Measurements from ENCODE around the gene PLEKHA4.

GRCh38 chr19:48900477-48901406 lies 32.3 kb upstream of the PLEKHA4 start:
- TF ChIP-seq, protein P1, sequence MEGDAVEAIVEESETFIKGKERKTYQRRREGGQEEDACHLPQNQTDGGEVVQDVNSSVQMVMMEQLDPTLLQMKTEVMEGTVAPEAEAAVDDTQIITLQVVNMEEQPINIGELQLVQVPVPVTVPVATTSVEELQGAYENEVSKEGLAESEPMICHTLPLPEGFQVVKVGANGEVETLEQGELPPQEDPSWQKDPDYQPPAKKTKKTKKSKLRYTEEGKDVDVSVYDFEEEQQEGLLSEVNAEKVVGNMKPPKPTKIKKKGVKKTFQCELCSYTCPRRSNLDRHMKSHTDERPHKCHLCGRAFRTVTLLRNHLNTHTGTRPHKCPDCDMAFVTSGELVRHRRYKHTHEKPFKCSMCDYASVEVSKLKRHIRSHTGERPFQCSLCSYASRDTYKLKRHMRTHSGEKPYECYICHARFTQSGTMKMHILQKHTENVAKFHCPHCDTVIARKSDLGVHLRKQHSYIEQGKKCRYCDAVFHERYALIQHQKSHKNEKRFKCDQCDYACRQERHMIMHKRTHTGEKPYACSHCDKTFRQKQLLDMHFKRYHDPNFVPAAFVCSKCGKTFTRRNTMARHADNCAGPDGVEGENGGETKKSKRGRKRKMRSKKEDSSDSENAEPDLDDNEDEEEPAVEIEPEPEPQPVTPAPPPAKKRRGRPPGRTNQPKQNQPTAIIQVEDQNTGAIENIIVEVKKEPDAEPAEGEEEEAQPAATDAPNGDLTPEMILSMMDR (conservative IDR thresholded peaks at IDR 0.05; ENCODE audit: low read depth, low read length), result no peak; the same call in 1 of the 2 replicates
- TF ChIP-seq EZH2 (IDR thresholded peaks at IDR 0.05; ENCODE audit: borderline replicate concordance, low read depth, low read length, poor library complexity, severe bottlenecking), result no peak
